HL-60 (cell line): Measurements from ENCODE around the gene SAP30.

Experiments used
- CTCF ChIP-seq: IDR thresholded peaks from one replicate; pipeline ENCODE4 v1.5.1; 2011; ENCODE audit warnings: low read length, control low read depth, inconsistent platforms; ENCODE audit not compliant: insufficient read depth
- GABPA ChIP-seq: IDR thresholded peaks from 2 replicates; pipeline ENCODE4 v1.6.1; 2012; ENCODE audit warnings: low read depth
- POLR2AphosphoS5 ChIP-seq: IDR thresholded peaks from 2 replicates; pipeline ENCODE4 v1.6.1; 2012; ENCODE audit warnings: low read depth
- REST ChIP-seq: IDR thresholded peaks from 2 replicates; pipeline ENCODE4 v1.6.1; 2012; ENCODE audit warnings: low read depth; ENCODE audit not compliant: insufficient replicate concordance

- no peak for TF ChIP-seq CTCF
- no peak for TF ChIP-seq POLR2AphosphoS5
- TF ChIP-seq GABPA, result no peak
- no peak for TF ChIP-seq REST
Observed at GRCh38 chr4:173367285-173367684, 3.5 kb upstream of the SAP30 start.
